ENCODE data around the gene FALEC. TPM values are rescaled to one million over a fixed set of nuclear protein-coding genes. Genes with fewer than 3 reads are reported as not detected.

Gene FALEC
- total and polyA plus RNA-seq, 2 of the 8 experiments (the other 6 are each of a cell fraction or from before 2014, with no cell fraction given): not detected

GRCh38 chr1:150487763-150488115 is 27.8 kb upstream of the FALEC start (continued):
- no peak for TF ChIP-seq CHD7 (IDR thresholded peaks at IDR 0.05; ENCODE audit: insufficient replicate concordance, low read length)
- TF ChIP-seq HDAC2 (IDR thresholded peaks at IDR 0.05; ENCODE audit: borderline replicate concordance in 1 of 2, low read depth in 2 of 2, low read length in 2 of 2): no peak
- no peak for TF ChIP-seq FOSL1 (IDR thresholded peaks at IDR 0.05; ENCODE audit: insufficient read depth, low read depth, low read length)
- TF ChIP-seq MAFK (IDR thresholded peaks at IDR 0.05; ENCODE audit: low read depth, low read length): no peak
- TF ChIP-seq BCL11A (IDR thresholded peaks at IDR 0.05; ENCODE audit: low read depth in 2 of 2, low read length in 2 of 2): no peak
- no peak for TF ChIP-seq SP4 (IDR thresholded peaks at IDR 0.05; ENCODE audit: low read length)
- TF ChIP-seq BACH1 (IDR thresholded peaks at IDR 0.05; ENCODE audit: low read length): no peak
